T-cell (primary cell): Measurements from ENCODE around the gene ST3GAL2. TPM values are rescaled to one million over a fixed set of nuclear protein-coding genes. Genes with fewer than 3 reads are reported as not detected.
A peak's percentile ranks its signal among the peaks of the same experiment; 100 is the strongest.
"Not testable (repeated sequence)": the region's sequence is repeated elsewhere in the genome, so short reads cannot be mapped to it uniquely, and the experiment has no call there.

ENCODE experiments used
- ATAC-seq, 4 experiments: fragments of 200-7000 bp in 3 of 4; fragments of 150-1000 bp in 1 of 4; cut with Tn5 transposase; replicated peaks in 1 of 4; 1 replicate in 3 of 4; 2 replicates in 1 of 4; pipeline ENCODE4 v1.10.0; 2021; ENCODE audit warnings: moderate library complexity in 3 of 4, mild to moderate bottlenecking in 2 of 4, moderate number of reproducible peaks in 1 of 4
- CTCF ChIA-PET, 2 donors: fragments of 300-600 bp; sonication (Branson Sonifier 250); formaldehyde crosslinking; loops; one replicate each; lab custom pipeline; 2022; ENCODE audit warnings: antibody characterized with exemption in 2 of 2; lab: Charles Lee
- POLR2A ChIA-PET, 2 donors: fragments of 300-600 bp; sonication (Branson Sonifier 250); formaldehyde crosslinking; loops; one replicate each; lab custom pipeline; 2022; ENCODE audit warnings: antibody characterized with exemption in 2 of 2; lab: Charles Lee
- DNase-seq, 35 experiments: peaks; one replicate each; pipeline versions ENCODE4 v3.0.0 to v3.0.0-alpha.2; 2013 to 2023
- H3K27ac ChIP-seq: one replicate; pipeline ENCODE4 v1.5.1; 2013; ENCODE audit warnings: low read length
- H3K27me3 ChIP-seq, 2 experiments: replicated peaks in 1 of 2; 1 replicate in 1 of 2; 2 replicates in 1 of 2; pipeline versions ENCODE4 v1.6.1 to v1.7.0; 2013; ENCODE audit warnings: low read length in 1 of 2, mixed read lengths in 1 of 2; ENCODE audit not compliant: control insufficient read depth in 2 of 2, insufficient read depth in 2 of 2; ENCODE audit errors: extremely low read depth in 1 of 2
- H3K36me3 ChIP-seq, 2 donors: 1 replicate in 1 of 2; 2 replicates in 1 of 2; pipeline versions ENCODE4 v1.6.1 to v1.7.0; 2013; ENCODE audit warnings: low read length in 1 of 2; ENCODE audit not compliant: control insufficient read depth in 2 of 2, insufficient read depth in 1 of 2; ENCODE audit errors: extremely low read depth in 1 of 2
- H3K4me1 ChIP-seq, 2 experiments: 1 replicate in 1 of 2; 2 replicates in 1 of 2; pipeline versions ENCODE4 v1.6.1 to v1.7.0; 2013; ENCODE audit warnings: low read length in 2 of 2, mixed read lengths in 1 of 2; ENCODE audit not compliant: insufficient read depth in 2 of 2, control insufficient read depth in 1 of 2; ENCODE audit errors: extremely low read depth in 1 of 2
- H3K4me3 ChIP-seq, 2 donors: 1 replicate in 1 of 2; 2 replicates in 1 of 2; pipeline versions ENCODE4 v1.5.1 to v1.7.0; 2013; ENCODE audit warnings: mild to moderate bottlenecking in 2 of 2, low read length in 1 of 2, moderate library complexity in 1 of 2; ENCODE audit not compliant: control insufficient read depth in 1 of 2; ENCODE audit errors: extremely low read depth in 1 of 2
- H3K9me3 ChIP-seq: 2 replicates; pipeline ENCODE4 v1.7.0; 2013
- H3K27ac Mint-ChIP-seq, 2 donors: one replicate each; pipeline ENCODE4 v1.8.0; 2020 to 2021; ENCODE audit warnings: mild to moderate bottlenecking in 2 of 2, mixed read lengths in 2 of 2
- H3K27me3 Mint-ChIP-seq, 2 donors: one replicate each; pipeline ENCODE4 v1.8.0; 2021 to 2022; ENCODE audit warnings: mixed read lengths in 2 of 2
- H3K36me3 Mint-ChIP-seq: one replicate; pipeline ENCODE4 v1.8.0; 2021; ENCODE audit warnings: mixed read lengths
- H3K4me1 Mint-ChIP-seq, 3 donors: one replicate each; pipeline ENCODE4 v1.8.0; 2020 to 2022; ENCODE audit warnings: mixed read lengths in 3 of 3, mild to moderate bottlenecking in 1 of 3
- H3K4me3 Mint-ChIP-seq, 3 donors: one replicate each; pipeline ENCODE4 v1.8.0; 2020 to 2022; ENCODE audit warnings: mild to moderate bottlenecking in 3 of 3, mixed read lengths in 3 of 3, moderate library complexity in 3 of 3
- H3K9me3 Mint-ChIP-seq, 3 donors: one replicate each; pipeline ENCODE4 v1.8.0; 2020 to 2022; ENCODE audit warnings: mixed read lengths in 3 of 3
- WGBS: methylation state at CpG from one replicate; pipeline ENCODE4 v1.1.5; 2013; ENCODE audit warnings: missing lambda C conversion rate; ENCODE audit not compliant: insufficient coverage; 5-methylcytosine and 5-hydroxymethylcytosine counted together
- total RNA-seq, 35 experiments: library from RNA in 6 of 35; stranded (reverse) in 6 of 35; fragments of 120-200 nt in 1 of 35; gene quantifications; one replicate each; pipeline versions ENCODE4 v1.2.1 to v1.2.4 and lab custom pipeline; 2013 to 2026

The ST3GAL2 gene
- total RNA-seq, 5 donors from 2014 or later (not counting 1 experiment from before 2014, with no cell fraction given), result 18.9 to 35.1 (median 30.2) TPM

GRCh38 chr16:70416748-70417616 lies 21.9 kb downstream of the ST3GAL2 start:
- no peaks in the 10 kb centered on the region for H3K9me3 Mint-ChIP-seq
- Histone ChIP-seq H3K27me3 (no peaks in the 10 kb centered on the region), H3K27ac (no peak overlapping the region), H3K4me1 (peaks cover 18 to 44% of the 10 kb centered on the region in 2 experiments), H3K9me3 (no peaks in the 10 kb centered on the region), H3K4me3 (no peak overlapping the region), H3K36me3 (no peaks in the 10 kb centered on the region)
- CTCF ChIA-PET, result interaction anchor here in 1 of 2 donors (0.6 kb wide), 1 partner anchor 8 kb away, joined by 5 read pairs; no protein-coding TSS in a partner anchor
- H3K27me3 Mint-ChIP-seq, result no peaks in the 10 kb centered on the region
- peak overlapping the region; percentile 76 to 77 for H3K27ac Mint-ChIP-seq
- peaks cover 11% of the 10 kb centered on the region for H3K36me3 Mint-ChIP-seq
- H3K4me1 Mint-ChIP-seq, result peaks cover 41 to 53% (median 48%) of the 10 kb centered on the region in 3 donors
- ATAC-seq, result no peak
- WGBS, result 96% methylated on average over 14 of the region's 17 CpGs
- H3K4me3 Mint-ChIP-seq, result peak overlapping the region in 1 of 3 donors; percentile 77
- POLR2A ChIA-PET, result interaction anchor here in 1 of 2 donors (0.6 kb wide), 1 partner anchor 42 kb away, joined by 3 read pairs; no protein-coding TSS in a partner anchor
- DNase-seq, result no peak

- ATAC-seq, H3K27ac Mint-ChIP-seq, H3K27me3 Mint-ChIP-seq: not testable (repeated sequence)
Observed at GRCh38 chr16:70413572-70413971, 25.3 kb downstream of the ST3GAL2 start.

GRCh38 chr16:70412385-70412784 lies 26.5 kb downstream of the ST3GAL2 start:
- Histone ChIP-seq H3K4me3 (no peak overlapping the region), H3K4me1 (peaks cover 12 to 19% of the 10 kb centered on the region in 2 experiments), H3K9me3 (no peaks in the 10 kb centered on the region), H3K36me3 (peaks cover 0 to 4% of the 10 kb centered on the region in 2 donors), H3K27me3 (no peaks in the 10 kb centered on the region), H3K27ac (no peak overlapping the region)
- Mint-ChIP-seq H3K27ac (peak overlapping the region in 1 of 2 donors; percentile 16), H3K4me1 (peaks cover 21 to 28% (median 22%) of the 10 kb centered on the region in 3 donors), H3K27me3 (no peaks in the 10 kb centered on the region), H3K4me3 (no peak overlapping the region), H3K36me3 (peaks cover 13% of the 10 kb centered on the region), H3K9me3 (no peaks in the 10 kb centered on the region)
- ChIA-PET POLR2A (interaction anchor here in 1 of 2 donors (0.6 kb wide), 1 partner anchor 21 kb away, joined by 3 read pairs; no protein-coding TSS in a partner anchor), CTCF (interaction anchor here in 1 of 2 donors (0.6 kb wide), 1 partner anchor 52 kb away, joined by 6 read pairs; no protein-coding TSS in a partner anchor)
- no peak for DNase-seq
- no peak for ATAC-seq
- no CpG with 5 or more reads among the region's 8 CpGs for WGBS

More at GRCh38 chr16:70413572-70413971, 25.3 kb downstream of the ST3GAL2 start:
- DNase-seq, POLR2A ChIA-PET, H3K27ac ChIP-seq, H3K27me3 ChIP-seq, H3K9me3 ChIP-seq, H3K4me3 Mint-ChIP-seq, H3K36me3 ChIP-seq, H3K4me3 ChIP-seq, H3K9me3 Mint-ChIP-seq: not testable (repeated sequence)
- H3K36me3 Mint-ChIP-seq, result peaks cover 13% of the 10 kb centered on the region
- CTCF ChIA-PET, result interaction anchor here in 1 of 2 donors (0.7 kb wide), 2 partner anchors 33 to 1965 kb away, joined by 3 to 4 read pairs; partner anchors contain the start of gene SMPD3
- H3K4me1 Mint-ChIP-seq, result peaks cover 19 to 28% (median 22%) of the 10 kb centered on the region in 3 donors
- WGBS, result no CpG with 5 or more reads among the region's 5 CpGs
- H3K4me1 ChIP-seq, result peaks cover 10 to 19% of the 10 kb centered on the region in 2 experiments

- Histone ChIP-seq H3K27me3 (no peaks in the 10 kb centered on the region), H3K9me3 (no peaks in the 10 kb centered on the region), H3K27ac (no peak overlapping the region), H3K36me3 (peaks cover 0 to 4% of the 10 kb centered on the region in 2 donors), H3K4me3 (no peak overlapping the region), H3K4me1 (peaks cover 12 to 25% of the 10 kb centered on the region in 2 experiments)
- POLR2A ChIA-PET, result no interaction called here
- Mint-ChIP-seq H3K27ac (no peak overlapping the region), H3K27me3 (no peaks in the 10 kb centered on the region), H3K9me3 (no peaks in the 10 kb centered on the region), H3K4me1 (peaks cover 22 to 32% (median 29%) of the 10 kb centered on the region in 3 donors), H3K36me3 (peaks cover 10% of the 10 kb centered on the region), H3K4me3 (no peak overlapping the region)
- DNase-seq (no peak), ATAC-seq (no peak)
- CTCF ChIA-PET, result interaction anchor here in 1 of 2 donors (0.6 kb wide), 1 partner anchor 720 kb away, joined by 3 read pairs; no protein-coding TSS in a partner anchor
- 97% methylated on average over 6 of the region's 6 CpGs for WGBS
Observed at GRCh38 chr16:70410734-70411133, 28.2 kb downstream of the ST3GAL2 start.

GRCh38 chr16:70407811-70408274 lies 31.1 kb downstream of the ST3GAL2 start:
- Mint-ChIP-seq H3K27me3 (no peaks in the 10 kb centered on the region), H3K9me3 (no peaks in the 10 kb centered on the region), H3K4me1 (peaks cover 50 to 57% (median 57%) of the 10 kb centered on the region in 3 donors), H3K4me3 (peak overlapping the region in 1 of 3 donors; percentile 68), H3K36me3 (peaks cover 8% of the 10 kb centered on the region), H3K27ac (peak overlapping the region in 1 of 2 donors; percentile 69)
- no peak overlapping the region for H3K4me3 ChIP-seq
- peaks cover 17 to 50% of the 10 kb centered on the region in 2 experiments for H3K4me1 ChIP-seq
- ChIA-PET POLR2A (interaction anchor here in 1 of 2 donors (0.7 kb wide), 1 partner anchor 25 kb away, joined by 3 read pairs; no protein-coding TSS in a partner anchor), CTCF (interaction anchor here (0.7 kb wide), 2 partner anchors 11 to 54 kb away, joined by 4 read pairs; no protein-coding TSS in a partner anchor)
- no peaks in the 10 kb centered on the region for H3K9me3 ChIP-seq
- H3K36me3 ChIP-seq, result peaks cover 0 to 4% of the 10 kb centered on the region in 2 donors
- H3K27me3 ChIP-seq, result no peaks in the 10 kb centered on the region
- WGBS, result 89% methylated on average over 5 of the region's 10 CpGs
- peak overlapping the region; percentile 1 for H3K27ac ChIP-seq
- ATAC-seq (no peak), DNase-seq (no peak)

- DNase-seq, H3K36me3 Mint-ChIP-seq, H3K27me3 Mint-ChIP-seq, H3K36me3 ChIP-seq, H3K27ac ChIP-seq, H3K9me3 ChIP-seq, ATAC-seq, H3K27ac Mint-ChIP-seq, H3K4me3 ChIP-seq, H3K27me3 ChIP-seq, H3K9me3 Mint-ChIP-seq, H3K4me3 Mint-ChIP-seq: not testable (repeated sequence)
- POLR2A ChIA-PET, result interaction anchor here in 1 of 2 donors (0.7 kb wide), 1 partner anchor 1302 kb away, joined by 4 read pairs; no protein-coding TSS in a partner anchor
- H3K4me1 ChIP-seq, result peaks cover 17 to 56% of the 10 kb centered on the region in 2 experiments
- 100% methylated on average over 1 of the region's 5 CpGs for WGBS
- CTCF ChIA-PET, result interaction anchor here in 1 of 2 donors (0.6 kb wide), 1 partner anchor 44 kb away, joined by 3 read pairs; no protein-coding TSS in a partner anchor
- H3K4me1 Mint-ChIP-seq, result peaks cover 60 to 64% (median 62%) of the 10 kb centered on the region in 3 donors
Observed at GRCh38 chr16:70406104-70406503, 32.8 kb downstream of the ST3GAL2 start.
